Measurements from ENCODE around the gene SETD7. TPM values are rescaled to one million over a fixed set of nuclear protein-coding genes. Genes with fewer than 3 reads are reported as not detected.

SETD7 gene
- total and polyA plus RNA-seq, 12 donors, result 7.4 to 49.1 (median 41.5) TPM

- DNase-seq, result no peak
- Histone ChIP-seq H3K4me3 (no peak overlapping the region), H3K9me3 (replicated peaks in 1 of 3) (no peaks in the 10 kb centered on the region), H3K27ac (no peak overlapping the region), H3K27me3 (no peaks in the 10 kb centered on the region), H3K36me3 (replicated peaks in 1 of 2) (no peaks in the 10 kb centered on the region), H3K4me1 (replicated peaks in 1 of 2) (no peaks in the 10 kb centered on the region)
- intact Hi-C loops (cut with DNase I), result loop anchor here in 1 of 2 donors (10.0 kb wide), 1 partner anchor 155 kb away; no protein-coding TSS in a partner anchor
- no peak for TF ChIP-seq POLR2A (IDR thresholded peaks at IDR 0.05)
- TF ChIP-seq CTCF (IDR thresholded peaks at IDR 0.05), result no peak
These were observed 66.4 kb downstream of the SETD7 start for GRCh38 chr4:139489638-139490037.

DNA sequence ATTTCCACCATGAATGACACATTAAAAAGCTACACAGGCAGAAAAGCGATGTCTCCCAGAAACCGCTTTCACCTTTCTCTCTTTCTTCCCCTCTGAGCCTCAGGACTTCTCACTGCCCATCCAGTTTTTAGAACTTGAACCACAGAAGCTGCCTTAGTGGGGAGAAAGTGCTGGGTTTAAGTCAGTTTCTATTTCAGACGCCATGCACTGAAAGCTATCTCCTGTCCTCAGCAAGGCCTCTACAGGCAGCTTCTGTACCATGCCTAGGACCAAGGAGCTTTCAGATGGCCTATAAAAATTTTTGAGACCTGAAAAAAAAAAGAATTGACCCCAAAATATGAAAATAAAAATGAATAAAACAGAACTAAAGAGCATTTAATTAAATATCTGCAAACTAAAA is 67.6 kb downstream of the SETD7 start:
- H3K9me3 ChIP-seq (replicated peaks in 1 of 3), result no peaks in the 10 kb centered on the region
- H3K4me3 ChIP-seq, result no peak overlapping the region
- H3K27me3 ChIP-seq, result no peaks in the 10 kb centered on the region
- TF ChIP-seq CTCF (IDR thresholded peaks at IDR 0.05), result no peak
- no peak for TF ChIP-seq POLR2A (IDR thresholded peaks at IDR 0.05)
- H3K4me1 ChIP-seq (replicated peaks in 1 of 2), result no peaks in the 10 kb centered on the region
- 91 to 98% (median 94%) methylated on average over 3 of the region's 3 CpGs for WGBS, 4 donors
- no peak for DNase-seq
- intact Hi-C loops (cut with DNase I), result no loop called here
- H3K27ac ChIP-seq, result no peak overlapping the region
- no peaks in the 10 kb centered on the region for H3K36me3 ChIP-seq (replicated peaks in 1 of 2)

DNA sequence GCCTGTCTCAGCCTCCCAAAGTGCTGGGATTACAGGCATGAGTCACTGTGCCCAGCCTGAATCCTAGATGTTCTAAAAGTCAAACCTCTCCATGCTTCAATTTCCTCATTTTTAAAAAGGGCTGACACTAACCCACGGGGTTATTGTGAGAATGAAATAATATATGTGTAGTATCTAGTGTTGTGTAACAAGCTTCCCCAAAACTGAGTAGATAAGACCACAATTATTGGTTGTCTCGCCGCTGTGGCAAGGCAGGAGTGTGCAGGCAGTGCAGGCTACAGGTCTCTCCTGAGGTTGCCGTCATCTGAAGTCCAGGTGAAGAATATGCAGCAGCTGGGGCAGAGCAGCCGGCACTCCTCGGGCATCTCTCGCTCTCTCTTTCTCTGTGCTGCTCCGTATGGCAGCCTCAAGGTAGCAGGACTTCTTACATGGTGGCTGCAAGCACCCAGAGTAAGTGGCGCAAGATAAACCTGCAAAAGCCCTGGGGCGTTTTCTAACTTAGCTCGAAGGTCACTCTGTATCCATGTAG is 71.2 kb downstream of the SETD7 start:
- intact Hi-C loops (cut with DNase I), result no loop called here
- no peak for TF ChIP-seq CTCF (IDR thresholded peaks at IDR 0.05)
- H3K9me3 ChIP-seq (replicated peaks in 1 of 3), result no peaks in the 10 kb centered on the region
- H3K36me3 ChIP-seq (replicated peaks in 1 of 2), result no peaks in the 10 kb centered on the region
- no peaks in the 10 kb centered on the region for H3K27me3 ChIP-seq
- no peak overlapping the region for H3K27ac ChIP-seq
- no peak for DNase-seq
- 75 to 82% (median 79%) methylated on average over 9 to 11 of the region's 11 CpGs for WGBS, 4 donors
- H3K4me1 ChIP-seq (replicated peaks in 1 of 2), result no peaks in the 10 kb centered on the region
- H3K4me3 ChIP-seq, result no peak overlapping the region

- no peak overlapping the region for H3K4me3 ChIP-seq
- no peaks in the 10 kb centered on the region for H3K4me1 ChIP-seq (replicated peaks in 1 of 2)
- H3K27me3 ChIP-seq, result no peaks in the 10 kb centered on the region
- intact Hi-C loops (cut with DNase I), result no loop called here
- no peaks in the 10 kb centered on the region for H3K9me3 ChIP-seq (replicated peaks in 1 of 3)
- no peak for TF ChIP-seq POLR2A (IDR thresholded peaks at IDR 0.05)
- TF ChIP-seq CTCF (IDR thresholded peaks at IDR 0.05), result no peak
- WGBS, 4 donors, result 92 to 98% (median 95%) methylated on average over 3 of the region's 3 CpGs
- no peak for DNase-seq
- no peak overlapping the region for H3K27ac ChIP-seq
- H3K36me3 ChIP-seq (replicated peaks in 1 of 2), result no peaks in the 10 kb centered on the region
These were observed 73.0 kb downstream of the SETD7 start for GRCh38 chr4:139483000-139483399.
